Measurements from ENCODE around the gene ZC3H4. TPM values are rescaled to one million over a fixed set of nuclear protein-coding genes. Genes with fewer than 3 reads are reported as not detected.

ZC3H4 gene
- total RNA-seq, 4 donors from 2014 or later: 26.2 to 34.7 (median 30.2) TPM

GRCh38 chr19:47024502-47024901 is 89.1 kb downstream of the ZC3H4 start:
- peaks cover 24 to 42% (median 36%) of the 10 kb centered on the region in 4 donors for H3K4me1 ChIP-seq
- intact Hi-C loops (cut with DNase I): no loop called here
- H3K27ac ChIP-seq (replicated peaks in 1 of 4): no peak overlapping the region
- WGBS: 71% methylated on average over 5 of the region's 5 CpGs
- DNase-seq (ENCODE audit: extremely low spot score): no peak
- TF ChIP-seq POLR2AphosphoS5 (IDR thresholded peaks at IDR 0.05) (no peak), POLR2A (IDR thresholded peaks at IDR 0.05; ENCODE audit: low read depth) (no peak), EP300 (IDR thresholded peaks at IDR 0.05) (no peak)
- TF ChIP-seq, protein P1, sequence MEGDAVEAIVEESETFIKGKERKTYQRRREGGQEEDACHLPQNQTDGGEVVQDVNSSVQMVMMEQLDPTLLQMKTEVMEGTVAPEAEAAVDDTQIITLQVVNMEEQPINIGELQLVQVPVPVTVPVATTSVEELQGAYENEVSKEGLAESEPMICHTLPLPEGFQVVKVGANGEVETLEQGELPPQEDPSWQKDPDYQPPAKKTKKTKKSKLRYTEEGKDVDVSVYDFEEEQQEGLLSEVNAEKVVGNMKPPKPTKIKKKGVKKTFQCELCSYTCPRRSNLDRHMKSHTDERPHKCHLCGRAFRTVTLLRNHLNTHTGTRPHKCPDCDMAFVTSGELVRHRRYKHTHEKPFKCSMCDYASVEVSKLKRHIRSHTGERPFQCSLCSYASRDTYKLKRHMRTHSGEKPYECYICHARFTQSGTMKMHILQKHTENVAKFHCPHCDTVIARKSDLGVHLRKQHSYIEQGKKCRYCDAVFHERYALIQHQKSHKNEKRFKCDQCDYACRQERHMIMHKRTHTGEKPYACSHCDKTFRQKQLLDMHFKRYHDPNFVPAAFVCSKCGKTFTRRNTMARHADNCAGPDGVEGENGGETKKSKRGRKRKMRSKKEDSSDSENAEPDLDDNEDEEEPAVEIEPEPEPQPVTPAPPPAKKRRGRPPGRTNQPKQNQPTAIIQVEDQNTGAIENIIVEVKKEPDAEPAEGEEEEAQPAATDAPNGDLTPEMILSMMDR (IDR thresholded peaks at IDR 0.05): no peak
- H3K4me3 ChIP-seq: no peak overlapping the region
- H3K9me3 ChIP-seq: no peaks in the 10 kb centered on the region
- H3K27me3 ChIP-seq: peaks cover 18 to 98% (median 59%) of the 10 kb centered on the region in 4 donors
- no peaks in the 10 kb centered on the region for H3K36me3 ChIP-seq

DNA sequence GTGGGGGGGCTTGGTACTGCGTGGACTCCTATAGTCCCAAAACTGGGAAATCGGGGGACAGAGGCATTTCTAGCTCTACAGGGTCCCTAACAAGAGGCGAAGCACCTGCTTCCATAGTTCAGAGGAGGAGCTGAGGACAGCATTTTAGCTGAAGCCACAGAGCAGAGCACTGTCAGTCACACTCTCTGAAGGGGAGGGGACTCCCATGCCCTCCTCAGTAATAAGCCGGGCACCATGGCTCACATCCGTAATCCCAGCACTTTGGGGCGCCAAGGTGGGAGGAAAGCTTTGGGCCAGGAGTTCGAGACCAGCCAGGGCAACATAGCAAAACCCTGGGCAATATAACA is 90.2 kb downstream of the ZC3H4 start:
- intact Hi-C loops (cut with DNase I): no loop called here
- peaks cover 24 to 45% (median 39%) of the 10 kb centered on the region in 4 donors for H3K4me1 ChIP-seq
- H3K36me3 ChIP-seq: no peaks in the 10 kb centered on the region
- TF ChIP-seq EP300 (IDR thresholded peaks at IDR 0.05): no peak
- no peak for TF ChIP-seq POLR2A (IDR thresholded peaks at IDR 0.05; ENCODE audit: low read depth)
- TF ChIP-seq POLR2AphosphoS5 (IDR thresholded peaks at IDR 0.05): no peak
- TF ChIP-seq, protein P1 (IDR thresholded peaks at IDR 0.05): no peak
- 34% methylated on average over 7 of the region's 7 CpGs for WGBS
- H3K27ac ChIP-seq (replicated peaks in 1 of 4): no peak overlapping the region
- DNase-seq (ENCODE audit: extremely low spot score): no peak
- H3K4me3 ChIP-seq: no peak overlapping the region
- H3K9me3 ChIP-seq: no peaks in the 10 kb centered on the region
- peaks cover 18 to 98% (median 61%) of the 10 kb centered on the region in 4 donors for H3K27me3 ChIP-seq

DNA sequence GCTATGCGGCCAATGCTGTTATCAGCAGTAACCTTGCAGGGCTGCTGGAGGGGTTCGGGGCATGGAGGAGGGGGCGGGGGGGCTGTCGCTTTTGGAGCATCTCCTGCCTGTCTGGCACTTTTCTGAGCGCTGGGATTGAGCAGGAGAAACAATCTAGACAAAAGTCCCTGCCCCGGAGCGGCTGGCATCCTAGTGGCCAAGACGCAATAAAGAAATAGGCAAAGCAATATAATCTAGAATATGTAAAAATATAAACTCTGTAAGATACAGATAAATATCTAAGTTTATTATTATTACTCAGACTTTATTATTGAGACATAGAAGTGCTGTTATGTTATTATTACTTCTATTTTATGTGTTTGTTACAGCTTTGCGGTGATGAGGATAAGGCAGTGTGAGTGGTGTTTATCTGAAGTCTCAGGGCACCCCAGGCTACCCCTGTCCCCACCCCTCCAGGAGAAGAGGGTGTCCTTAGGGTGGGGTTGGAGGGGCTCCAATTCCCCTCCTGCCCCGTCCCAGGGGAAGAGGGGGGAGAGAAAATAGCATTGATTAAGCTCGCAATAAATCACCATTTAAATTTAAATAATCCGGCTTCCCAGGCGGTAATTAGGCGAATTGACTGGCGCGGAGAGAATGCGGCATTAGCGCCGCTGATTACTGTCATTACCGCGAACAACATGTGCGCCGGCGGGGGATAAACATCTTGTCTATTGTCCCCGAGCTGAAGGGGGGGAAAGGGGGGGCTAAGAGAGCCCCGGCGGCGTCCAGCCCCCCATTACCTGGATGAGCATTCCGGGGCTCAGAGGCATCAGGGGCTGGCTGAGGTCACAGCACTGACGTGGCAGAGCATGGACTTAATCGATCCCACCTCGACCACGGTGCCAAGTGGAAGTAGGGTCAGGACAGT is 90.8 kb downstream of the ZC3H4 start:
- Histone ChIP-seq H3K27me3 (peaks cover 18 to 92% (median 54%) of the 10 kb centered on the region in 4 donors), H3K36me3 (no peaks in the 10 kb centered on the region), H3K9me3 (no peaks in the 10 kb centered on the region), H3K4me3 (no peak overlapping the region), H3K27ac (replicated peaks in 1 of 4) (no peak overlapping the region), H3K4me1 (peaks cover 24 to 45% (median 39%) of the 10 kb centered on the region in 4 donors)
- no peak for DNase-seq (ENCODE audit: extremely low spot score)
- WGBS: 8% methylated on average over 33 of the region's 33 CpGs
- no peak for TF ChIP-seq EP300 (IDR thresholded peaks at IDR 0.05)
- TF ChIP-seq, protein P1 (IDR thresholded peaks at IDR 0.05): no peak
- no peak for TF ChIP-seq POLR2A (IDR thresholded peaks at IDR 0.05; ENCODE audit: low read depth)
- TF ChIP-seq POLR2AphosphoS5 (IDR thresholded peaks at IDR 0.05): no peak
- intact Hi-C loops (cut with DNase I): no loop called here

DNA sequence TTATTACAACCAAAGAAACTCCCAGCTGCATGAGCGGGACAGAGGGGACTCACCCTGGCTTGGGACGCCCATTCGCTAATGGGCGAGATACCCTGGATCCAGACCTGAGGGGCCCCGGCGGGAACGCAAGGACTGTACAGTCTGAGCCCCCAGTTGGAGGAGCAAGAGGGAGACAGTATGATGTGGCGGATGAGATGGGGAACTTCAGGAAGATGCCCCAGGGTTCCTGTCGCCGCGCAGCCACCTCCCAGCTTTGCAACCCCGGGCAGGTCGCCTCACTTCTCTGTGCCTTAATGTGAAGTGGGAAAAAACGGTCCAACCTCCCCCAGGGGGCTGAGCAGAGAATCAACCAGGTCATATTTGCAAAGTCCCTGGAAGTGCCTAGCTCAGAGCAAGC is 91.4 kb downstream of the ZC3H4 start:
- DNase-seq (ENCODE audit: extremely low spot score): no peak
- TF ChIP-seq, protein P1 (IDR thresholded peaks at IDR 0.05): no peak
- no peak for TF ChIP-seq EP300 (IDR thresholded peaks at IDR 0.05)
- Histone ChIP-seq H3K4me1 (peaks cover 24 to 45% (median 39%) of the 10 kb centered on the region in 4 donors), H3K4me3 (no peak overlapping the region), H3K27me3 (peaks cover 18 to 88% (median 52%) of the 10 kb centered on the region in 4 donors), H3K36me3 (no peaks in the 10 kb centered on the region), H3K27ac (replicated peaks in 1 of 4) (no peak overlapping the region), H3K9me3 (no peaks in the 10 kb centered on the region)
- 35% methylated on average over 14 of the region's 14 CpGs for WGBS
- intact Hi-C loops (cut with DNase I): no loop called here
